HepG2 (cell line): Measurements from ENCODE around the gene KLHL17. TPM values are rescaled to one million over a fixed set of nuclear protein-coding genes. Genes with fewer than 3 reads are reported as not detected.

ENCODE experiments used
- ARNTL ChIP-seq: sonication (generic); formaldehyde crosslinking; IDR thresholded peaks from 2 replicates; pipeline ENCODE4 v1.4.0; 2020; ENCODE audit warnings: mild to moderate bottlenecking, missing genetic modification reagents
- ATF7 ChIP-seq, 2 experiments: fragments of 450-650 bp in 1 of 2; sonication (generic) in 1 of 2; formaldehyde crosslinking in 1 of 2; IDR thresholded peaks; 2 replicates each; pipeline versions ENCODE4 v1.4.0 to v1.6.1; 2016 to 2020; ENCODE audit warnings: antibody characterized with exemption in 1 of 2, mild to moderate bottlenecking in 1 of 2, missing genetic modification reagents in 1 of 2
- CBFB ChIP-seq: sonication (generic); formaldehyde crosslinking; IDR thresholded peaks from 2 replicates; pipeline ENCODE4 v1.4.0; 2020; ENCODE audit warnings: missing genetic modification reagents
- GZF1 ChIP-seq: sonication (generic); formaldehyde crosslinking; IDR thresholded peaks from 2 replicates; pipeline ENCODE4 v1.5.1; 2020; ENCODE audit warnings: mild to moderate bottlenecking, missing genetic modification reagents
- HOXA7 ChIP-seq: sonication (generic); formaldehyde crosslinking; IDR thresholded peaks from 2 replicates; pipeline ENCODE4 v1.8.1; 2022; ENCODE audit warnings: mild to moderate bottlenecking, missing genetic modification reagents, moderate library complexity
- JDP2 ChIP-seq: sonication (generic); formaldehyde crosslinking; IDR thresholded peaks from 2 replicates; pipeline ENCODE4 v1.8.1; 2022; ENCODE audit warnings: missing genetic modification reagents, borderline replicate concordance
- PRMT3 ChIP-seq: sonication (generic); formaldehyde crosslinking; IDR thresholded peaks from 2 replicates; pipeline ENCODE4 v1.8.1; 2022; ENCODE audit warnings: low read depth, mild to moderate bottlenecking, moderate library complexity, missing genetic modification reagents, borderline replicate concordance
- SIX1 ChIP-seq: sonication (generic); formaldehyde crosslinking; IDR thresholded peaks from 2 replicates; pipeline ENCODE4 v1.4.0; 2020; ENCODE audit warnings: missing genetic modification reagents, borderline replicate concordance
- SRSF4 ChIP-seq: fragments of 200-400 bp; formaldehyde crosslinking; IDR thresholded peaks from one replicate; pipeline ENCODE4 v1.6.1; 2018; ENCODE audit warnings: mild to moderate bottlenecking, low read depth, low read length, moderate library complexity; ENCODE audit not compliant: poor library complexity, severe bottlenecking
- ZBED4 ChIP-seq: sonication (generic); formaldehyde crosslinking; IDR thresholded peaks from 2 replicates; pipeline ENCODE4 v1.4.0; 2020; ENCODE audit warnings: missing genetic modification reagents, borderline replicate concordance
- ZFP82 ChIP-seq: sonication (generic); formaldehyde crosslinking; IDR thresholded peaks from 2 replicates; pipeline ENCODE4 v1.5.1; 2020; ENCODE audit warnings: mild to moderate bottlenecking, missing genetic modification reagents, borderline replicate concordance
- ZNF232 ChIP-seq: sonication (generic); formaldehyde crosslinking; IDR thresholded peaks from 2 replicates; pipeline ENCODE4 v1.4.0; 2020; ENCODE audit warnings: missing genetic modification reagents, borderline replicate concordance
- ZNF260 ChIP-seq: sonication (generic); formaldehyde crosslinking; IDR thresholded peaks from 2 replicates; pipeline ENCODE4 v1.4.0; 2020; ENCODE audit warnings: missing genetic modification reagents, low read depth, mild to moderate bottlenecking, borderline replicate concordance
- ZNF543 ChIP-seq: sonication (generic); formaldehyde crosslinking; IDR thresholded peaks from 2 replicates; pipeline ENCODE4 v1.4.0; 2020; ENCODE audit warnings: mild to moderate bottlenecking, missing genetic modification reagents
- ZNF629 ChIP-seq: sonication (generic); formaldehyde crosslinking; conservative IDR thresholded peaks from 2 replicates; pipeline ENCODE4 v1.5.0; 2020; ENCODE audit warnings: missing genetic modification reagents
- ZNF670 ChIP-seq: sonication (generic); formaldehyde crosslinking; IDR thresholded peaks from 2 replicates; pipeline ENCODE4 v1.8.0; 2022; ENCODE audit warnings: mild to moderate bottlenecking, missing genetic modification reagents, borderline replicate concordance
- ZSCAN20 ChIP-seq: sonication (generic); formaldehyde crosslinking; IDR thresholded peaks from 2 replicates; pipeline ENCODE4 v1.4.0; 2020; ENCODE audit warnings: missing genetic modification reagents, mild to moderate bottlenecking, borderline replicate concordance
- polyA plus RNA-seq, 8 experiments: library from polyadenylated mRNA; depleted of rRNA in 3 of 8; stranded (reverse) in 7 of 8; unstranded in 1 of 8; fragments of >200 nt; fragmentation: Illumina TruSeq in 4 of 8; extraction: Trizol in 4 of 8; gene quantifications; 2 replicates each; pipeline versions ENCODE4 v1.2.1 to v1.2.3, GENCODE V29; 2011 to 2016; ENCODE audit warnings: low read depth in 4 of 8, missing spikeins in 1 of 8, mixed read lengths in 1 of 8; ENCODE audit not compliant: insufficient read depth in 1 of 8
- total RNA-seq, 5 experiments: library from RNA; depleted of rRNA; stranded (reverse); fragments of >200 nt; fragmentation: Illumina TruSeq; extraction: Trizol; gene quantifications; 2 replicates each; pipeline ENCODE4 v1.2.3, GENCODE V29; 2016; ENCODE audit warnings: low read depth in 1 of 5
- TF ChIP-seq, protein P1 (sequence below): sonication (generic); formaldehyde crosslinking; IDR thresholded peaks from 2 replicates; pipeline ENCODE4 v1.4.0; 2020; ENCODE audit warnings: mild to moderate bottlenecking, missing genetic modification reagents
- TF ChIP-seq, protein P2 (sequence below): sonication (generic); formaldehyde crosslinking; conservative IDR thresholded peaks from 2 replicates; pipeline ENCODE4 v1.8.0; 2022; ENCODE audit warnings: low read depth, missing genetic modification reagents
- TF ChIP-seq, protein P3 (sequence below): sonication (generic); formaldehyde crosslinking; IDR thresholded peaks from 2 replicates; pipeline ENCODE4 v1.5.1; 2020; ENCODE audit warnings: mild to moderate bottlenecking, missing genetic modification reagents, moderate library complexity

The KLHL17 gene
- total and polyA plus RNA-seq, 2 of the 13 experiments (the other 11 are each of a cell fraction or from before 2014, with no cell fraction given): 9.3 to 24.7 TPM

DNA sequence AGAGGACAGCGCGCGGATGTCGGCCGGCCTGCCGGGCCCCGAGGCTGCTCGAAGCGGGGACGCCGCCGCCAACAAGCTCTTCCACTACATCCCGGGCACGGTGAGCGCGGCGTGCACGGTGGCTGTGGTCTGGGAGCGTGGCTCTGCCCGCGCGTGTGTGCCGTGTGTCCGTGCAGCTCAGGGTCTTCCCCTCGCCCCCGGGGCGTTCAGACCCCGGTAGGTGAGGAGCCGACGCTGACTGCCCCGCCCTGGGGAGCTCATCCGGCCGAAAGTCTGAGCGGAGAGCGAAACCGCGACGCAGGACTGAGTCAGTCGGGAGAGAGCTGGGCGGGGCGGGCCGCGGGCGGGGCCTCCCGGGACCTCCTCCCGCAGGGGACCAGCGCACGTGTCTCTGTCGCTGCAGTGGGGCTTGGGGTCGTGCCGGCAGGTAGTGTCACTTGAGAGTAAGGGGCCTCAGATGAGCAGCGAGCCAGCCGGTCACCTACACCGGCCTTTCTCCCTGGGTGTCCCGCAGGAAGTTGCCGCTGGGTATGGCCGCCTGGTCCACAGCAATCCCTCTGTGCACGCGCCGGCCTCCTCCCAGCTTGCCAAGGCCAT lies 6.4 kb downstream of the KLHL17 start (continued):
- no peak for TF ChIP-seq ZNF260
- no peak for TF ChIP-seq JDP2
- TF ChIP-seq ATF7 (IDR thresholded peaks at IDR 0.05): no peak
- TF ChIP-seq ATF7 (CRISPR knock-in tag; IDR thresholded peaks at IDR 0.05): no peak
- no peak for TF ChIP-seq ZNF670
- TF ChIP-seq ARNTL (CRISPR knock-in tag): no peak
- no peak for TF ChIP-seq ZBED4 (CRISPR knock-in tag)
- TF ChIP-seq ZNF232 (CRISPR knock-in tag): no peak
- no peak for TF ChIP-seq SIX1 (CRISPR knock-in tag)
- TF ChIP-seq SRSF4: no peak
- no peak for TF ChIP-seq HOXA7 (CRISPR knock-in tag)
- no peak for TF ChIP-seq ZFP82 (CRISPR knock-in tag)
- TF ChIP-seq, protein P1, sequence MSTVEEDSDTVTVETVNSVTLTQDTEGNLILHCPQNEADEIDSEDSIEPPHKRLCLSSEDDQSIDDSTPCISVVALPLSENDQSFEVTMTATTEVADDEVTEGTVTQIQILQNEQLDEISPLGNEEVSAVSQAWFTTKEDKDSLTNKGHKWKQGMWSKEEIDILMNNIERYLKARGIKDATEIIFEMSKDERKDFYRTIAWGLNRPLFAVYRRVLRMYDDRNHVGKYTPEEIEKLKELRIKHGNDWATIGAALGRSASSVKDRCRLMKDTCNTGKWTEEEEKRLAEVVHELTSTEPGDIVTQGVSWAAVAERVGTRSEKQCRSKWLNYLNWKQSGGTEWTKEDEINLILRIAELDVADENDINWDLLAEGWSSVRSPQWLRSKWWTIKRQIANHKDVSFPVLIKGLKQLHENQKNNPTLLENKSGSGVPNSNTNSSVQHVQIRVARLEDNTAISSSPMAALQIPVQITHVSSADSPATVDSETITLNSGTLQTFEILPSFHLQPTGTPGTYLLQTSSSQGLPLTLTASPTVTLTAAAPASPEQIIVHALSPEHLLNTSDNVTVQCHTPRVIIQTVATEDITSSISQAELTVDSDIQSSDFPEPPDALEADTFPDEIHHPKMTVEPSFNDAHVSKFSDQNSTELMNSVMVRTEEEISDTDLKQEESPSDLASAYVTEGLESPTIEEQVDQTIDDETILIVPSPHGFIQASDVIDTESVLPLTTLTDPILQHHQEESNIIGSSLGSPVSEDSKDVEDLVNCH (CRISPR knock-in tag): no peak
- TF ChIP-seq CBFB: 0 out of 2 replicates have a peak, but pooled peaks have one; percentile 48
- TF ChIP-seq, protein P2, sequence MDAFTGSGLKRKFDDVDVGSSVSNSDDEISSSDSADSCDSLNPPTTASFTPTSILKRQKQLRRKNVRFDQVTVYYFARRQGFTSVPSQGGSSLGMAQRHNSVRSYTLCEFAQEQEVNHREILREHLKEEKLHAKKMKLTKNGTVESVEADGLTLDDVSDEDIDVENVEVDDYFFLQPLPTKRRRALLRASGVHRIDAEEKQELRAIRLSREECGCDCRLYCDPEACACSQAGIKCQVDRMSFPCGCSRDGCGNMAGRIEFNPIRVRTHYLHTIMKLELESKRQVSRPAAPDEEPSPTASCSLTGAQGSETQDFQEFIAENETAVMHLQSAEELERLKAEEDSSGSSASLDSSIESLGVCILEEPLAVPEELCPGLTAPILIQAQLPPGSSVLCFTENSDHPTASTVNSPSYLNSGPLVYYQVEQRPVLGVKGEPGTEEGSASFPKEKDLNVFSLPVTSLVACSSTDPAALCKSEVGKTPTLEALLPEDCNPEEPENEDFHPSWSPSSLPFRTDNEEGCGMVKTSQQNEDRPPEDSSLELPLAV (CRISPR knock-in tag): no peak
- TF ChIP-seq ZNF543 (CRISPR knock-in tag): no peak
- TF ChIP-seq GZF1: no peak
- TF ChIP-seq, protein P3, sequence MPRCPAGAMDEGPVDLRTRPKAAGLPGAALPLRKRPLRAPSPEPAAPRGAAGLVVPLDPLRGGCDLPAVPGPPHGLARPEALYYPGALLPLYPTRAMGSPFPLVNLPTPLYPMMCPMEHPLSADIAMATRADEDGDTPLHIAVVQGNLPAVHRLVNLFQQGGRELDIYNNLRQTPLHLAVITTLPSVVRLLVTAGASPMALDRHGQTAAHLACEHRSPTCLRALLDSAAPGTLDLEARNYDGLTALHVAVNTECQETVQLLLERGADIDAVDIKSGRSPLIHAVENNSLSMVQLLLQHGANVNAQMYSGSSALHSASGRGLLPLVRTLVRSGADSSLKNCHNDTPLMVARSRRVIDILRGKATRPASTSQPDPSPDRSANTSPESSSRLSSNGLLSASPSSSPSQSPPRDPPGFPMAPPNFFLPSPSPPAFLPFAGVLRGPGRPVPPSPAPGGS (CRISPR knock-in tag): peak; percentile 66; the same call in 1 of the 2 replicates
- no peak for TF ChIP-seq ZSCAN20
- TF ChIP-seq PRMT3: no peak
- TF ChIP-seq ZNF629: no peak
